ENCODE measurements around the gene PPCDC. TPM values are rescaled to one million over a fixed set of nuclear protein-coding genes. Genes with fewer than 3 reads are reported as not detected.

Gene PPCDC
- total and polyA plus RNA-seq, 3 experiments from 2014 or later = 12.8 to 39.2 (median 35.5) TPM

DNA sequence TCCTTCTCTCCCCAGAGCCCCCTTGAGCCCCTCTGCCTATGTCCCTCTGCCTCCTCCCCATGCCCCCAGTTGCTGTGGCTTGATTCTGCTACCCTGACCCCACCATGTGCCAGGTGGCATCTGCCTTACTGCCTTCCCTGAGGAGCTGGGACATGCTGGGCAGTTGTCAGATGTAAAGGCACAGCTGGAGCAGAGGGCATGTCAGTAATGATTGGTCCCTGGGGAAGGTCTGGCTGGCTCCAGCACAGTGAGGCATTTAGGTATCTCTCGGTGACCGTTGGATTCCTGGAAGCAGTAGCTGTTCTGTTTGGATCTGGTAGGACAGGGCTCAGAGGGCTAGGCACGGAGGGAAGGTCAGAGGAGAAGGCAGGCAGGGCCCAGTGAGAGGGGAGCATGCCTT lies 3.5 kb upstream of the PPCDC start:
- Histone ChIP-seq H3K4me3 (ENCODE audit: low read length) (no peak overlapping the region), H3K9me3 (ENCODE audit: low read length) (no peaks in the 10 kb centered on the region), H3K27me3 (ENCODE audit: insufficient read depth, low read length, poor library complexity, severe bottlenecking) (no peaks in the 10 kb centered on the region), H3K4me1 (ENCODE audit: insufficient read depth, low read length) (peaks cover 12% of the 10 kb centered on the region), H3K36me3 (ENCODE audit: insufficient read depth, low read length) (no peaks in the 10 kb centered on the region), H3K27ac (ENCODE audit: low read depth, low read length) (no peak overlapping the region)
- peaks cover 0 to 1% of the 10 kb centered on the region in 2 donors for H3K27me3 Mint-ChIP-seq
- H3K36me3 Mint-ChIP-seq = peaks cover 0 to 6% (median 0%) of the 10 kb centered on the region in 3 donors
- ChIA-PET POLR2A (interaction anchor here (0.6 kb wide), 1 partner anchor 152 kb away, joined by 3 read pairs; no protein-coding TSS in a partner anchor), CTCF (no interaction called here)
- no peaks in the 10 kb centered on the region for H3K9me3 Mint-ChIP-seq
- H3K4me3 Mint-ChIP-seq = no peak overlapping the region
- DNase-seq = no peak
- peaks cover 13 to 18% (median 15%) of the 10 kb centered on the region in 3 donors for H3K4me1 Mint-ChIP-seq
- H3K27ac Mint-ChIP-seq = no peak overlapping the region

DNA sequence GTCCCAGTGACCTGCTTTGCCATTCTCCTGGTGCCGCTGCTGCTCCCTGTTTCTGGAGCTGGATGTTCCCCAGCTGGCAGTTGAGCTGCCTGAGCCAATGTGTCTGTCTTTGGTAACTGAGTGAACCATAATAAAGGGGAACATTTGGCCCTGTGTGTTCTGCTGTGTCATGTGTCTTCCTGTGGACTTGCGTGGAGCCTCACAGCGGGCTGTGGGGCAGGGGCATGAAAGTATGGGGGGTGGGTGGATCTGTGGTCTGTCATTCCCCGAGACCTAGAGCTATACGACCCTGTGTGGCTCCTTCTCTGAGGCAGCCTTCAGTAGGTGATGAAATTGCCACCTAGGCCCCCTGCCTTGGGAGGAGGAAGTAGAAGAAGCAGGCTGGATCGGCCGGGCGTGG lies 2.0 kb upstream of the PPCDC start:
- H3K4me3 Mint-ChIP-seq = peak overlapping the region in 1 of 7 donors; percentile 19
- no peak for DNase-seq
- peaks cover 0 to 1% of the 10 kb centered on the region in 2 donors for H3K27me3 Mint-ChIP-seq
- H3K9me3 Mint-ChIP-seq = no peaks in the 10 kb centered on the region
- H3K27ac Mint-ChIP-seq = no peak overlapping the region
- Histone ChIP-seq H3K4me3 (ENCODE audit: low read length) (no peak overlapping the region), H3K27me3 (ENCODE audit: insufficient read depth, low read length, poor library complexity, severe bottlenecking) (no peaks in the 10 kb centered on the region), H3K27ac (ENCODE audit: low read depth, low read length) (no peak overlapping the region), H3K9me3 (ENCODE audit: low read length) (no peaks in the 10 kb centered on the region), H3K36me3 (ENCODE audit: insufficient read depth, low read length) (no peaks in the 10 kb centered on the region), H3K4me1 (ENCODE audit: insufficient read depth, low read length) (peaks cover 12% of the 10 kb centered on the region)
- peaks cover 17 to 23% (median 23%) of the 10 kb centered on the region in 3 donors for H3K4me1 Mint-ChIP-seq
- CTCF ChIA-PET = no interaction called here
- POLR2A ChIA-PET = no interaction called here
- peaks cover 0 to 9% (median 0%) of the 10 kb centered on the region in 3 donors for H3K36me3 Mint-ChIP-seq

DNA sequence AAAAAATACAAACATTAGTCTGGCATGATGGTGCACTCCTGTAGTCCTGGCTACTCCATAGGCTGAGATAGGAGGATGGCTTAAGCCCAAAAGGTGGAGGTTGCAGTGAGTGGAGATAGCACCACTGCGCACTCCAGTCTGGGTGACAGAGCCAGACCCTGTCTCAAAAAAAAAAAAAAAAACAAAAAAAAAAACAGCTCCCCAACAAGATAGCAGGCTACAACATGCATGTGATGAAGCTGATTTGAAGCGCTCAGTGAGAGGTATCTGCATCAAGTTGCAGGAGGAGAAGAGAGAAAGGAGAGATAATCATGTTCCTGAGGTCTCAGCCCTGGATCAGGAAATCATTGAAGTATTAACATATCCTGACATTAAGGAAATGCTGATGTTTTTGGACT lies 608 bp upstream of the PPCDC start:
- no peak for DNase-seq
- Mint-ChIP-seq H3K4me1 (peaks cover 17 to 23% (median 23%) of the 10 kb centered on the region in 3 donors), H3K36me3 (peaks cover 0 to 9% (median 0%) of the 10 kb centered on the region in 3 donors), H3K9me3 (no peaks in the 10 kb centered on the region), H3K4me3 (peak overlapping the region; percentile 91 to 97 (median 94)), H3K27me3 (peaks cover 0 to 1% of the 10 kb centered on the region in 2 donors), H3K27ac (peak overlapping the region in 2 of 8 donors; percentile 74 to 93)
- peak overlapping the region; percentile 4 for H3K27ac ChIP-seq (ENCODE audit: low read depth, low read length)
- H3K27me3 ChIP-seq (ENCODE audit: insufficient read depth, low read length, poor library complexity, severe bottlenecking) = no peaks in the 10 kb centered on the region
- no peaks in the 10 kb centered on the region for H3K9me3 ChIP-seq (ENCODE audit: low read length)
- POLR2A ChIA-PET = interaction anchor here (0.7 to 1.6 kb wide), 4 partner anchors 27 to 1064 kb away, joined by 3 to 13 read pairs (median 10); partner anchors contain the start of genes C15orf39 and SCAMP5
- CTCF ChIA-PET = interaction anchor here (0.7 to 4.5 kb wide), 5 partner anchors 21 to 335 kb away, joined by 3 to 19 read pairs (median 5); partner anchors contain the start of gene C15orf39
- no peak overlapping the region for H3K4me3 ChIP-seq (ENCODE audit: low read length)
- H3K36me3 ChIP-seq (ENCODE audit: insufficient read depth, low read length) = no peaks in the 10 kb centered on the region
- peaks cover 12% of the 10 kb centered on the region for H3K4me1 ChIP-seq (ENCODE audit: insufficient read depth, low read length)

DNA sequence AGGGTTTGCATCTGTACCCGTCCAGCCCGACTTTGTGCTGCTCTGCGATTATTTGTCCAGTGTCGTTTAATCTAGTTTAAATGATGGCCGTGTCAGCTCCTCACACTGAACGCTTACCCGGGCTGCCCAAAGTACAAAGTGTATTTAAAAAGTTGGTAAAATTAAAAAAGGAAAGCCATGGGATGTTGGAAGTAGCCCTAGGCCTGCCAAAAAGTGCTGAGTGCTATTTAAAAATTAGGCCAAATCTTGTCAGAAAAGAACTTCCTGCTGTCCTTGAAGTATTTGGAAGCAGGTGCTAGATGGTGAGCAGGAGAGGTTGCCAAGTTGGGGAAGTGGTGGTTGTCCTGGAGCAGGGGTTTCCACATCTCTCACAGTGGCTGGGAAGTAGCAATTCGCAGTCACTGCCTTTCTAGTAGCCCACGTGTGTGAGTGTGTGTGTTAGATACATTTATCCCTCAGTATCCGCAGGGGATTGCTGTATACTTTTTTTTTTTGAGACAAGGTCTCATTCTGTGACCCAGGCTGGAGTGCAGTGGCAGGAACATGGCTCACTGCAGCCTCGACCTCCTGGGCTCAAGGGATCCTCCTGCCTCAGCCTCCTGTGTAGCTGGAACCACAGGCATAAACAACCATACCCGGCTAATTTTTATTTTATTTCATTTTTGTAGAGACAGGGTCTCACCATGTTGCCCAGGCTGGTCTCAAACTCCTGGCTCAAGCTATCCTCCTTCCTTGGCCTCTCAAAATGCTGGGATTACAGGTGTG lies 664 bp downstream of the PPCDC start:
- Histone ChIP-seq H3K27me3 (ENCODE audit: insufficient read depth, low read length, poor library complexity, severe bottlenecking) (no peaks in the 10 kb centered on the region), H3K4me3 (ENCODE audit: low read length) (peak overlapping the region; percentile 84), H3K36me3 (ENCODE audit: insufficient read depth, low read length) (no peaks in the 10 kb centered on the region), H3K9me3 (ENCODE audit: low read length) (no peaks in the 10 kb centered on the region), H3K4me1 (ENCODE audit: insufficient read depth, low read length) (peaks cover 12% of the 10 kb centered on the region), H3K27ac (ENCODE audit: low read depth, low read length) (peak overlapping the region; percentile 82)
- H3K36me3 Mint-ChIP-seq = peaks cover 0 to 10% (median under 1%) of the 10 kb centered on the region in 3 donors
- H3K27ac Mint-ChIP-seq = peak overlapping the region; percentile 74 to 97 (median 90)
- CTCF ChIA-PET = interaction anchor here (1.0 to 4.5 kb wide), 6 partner anchors 19 to 191 kb away, joined by 3 to 19 read pairs (median 4); partner anchors contain the start of genes C15orf39 and SCAMP5
- POLR2A ChIA-PET = interaction anchor here (0.6 to 1.6 kb wide), 3 partner anchors 64 to 333 kb away, joined by 4 to 10 read pairs (median 6); partner anchors contain the start of gene C15orf39
- H3K9me3 Mint-ChIP-seq = no peaks in the 10 kb centered on the region
- H3K27me3 Mint-ChIP-seq = no peaks in the 10 kb centered on the region
- H3K4me1 Mint-ChIP-seq = peaks cover 17 to 24% (median 23%) of the 10 kb centered on the region in 3 donors
- H3K4me3 Mint-ChIP-seq = peak overlapping the region; percentile 91 to 97 (median 94)
- no peak for DNase-seq

DNA sequence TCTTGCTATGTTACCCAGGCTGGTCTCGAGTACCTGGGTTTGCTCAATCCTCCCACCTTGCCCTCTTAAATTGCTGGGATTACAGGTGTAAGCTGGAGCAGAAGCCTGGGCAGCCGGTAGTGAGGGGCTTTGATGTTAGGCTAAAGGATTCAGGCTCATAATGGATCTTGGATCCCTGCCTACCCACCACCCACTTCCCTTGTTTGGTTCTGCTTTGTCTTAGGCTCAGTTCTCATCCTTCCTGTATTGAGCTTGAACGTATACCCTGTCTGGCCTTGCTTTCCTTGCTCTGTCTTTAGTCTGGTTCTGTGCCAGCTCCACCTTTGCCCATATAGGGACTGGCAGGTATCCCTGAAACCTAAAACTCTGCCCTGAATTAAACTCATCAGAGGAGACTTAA lies 1.7 kb downstream of the PPCDC start:
- CTCF ChIA-PET = interaction anchor here (0.9 to 4.5 kb wide), 3 partner anchors 177 to 1050 kb away, joined by 3 to 19 read pairs (median 4); partner anchors contain the start of gene C15orf39
- Histone ChIP-seq H3K4me1 (ENCODE audit: insufficient read depth, low read length) (peaks cover 17% of the 10 kb centered on the region), H3K9me3 (ENCODE audit: low read length) (no peaks in the 10 kb centered on the region), H3K27me3 (ENCODE audit: insufficient read depth, low read length, poor library complexity, severe bottlenecking) (no peaks in the 10 kb centered on the region), H3K4me3 (ENCODE audit: low read length) (no peak overlapping the region), H3K36me3 (ENCODE audit: insufficient read depth, low read length) (no peaks in the 10 kb centered on the region), H3K27ac (ENCODE audit: low read depth, low read length) (no peak overlapping the region)
- Mint-ChIP-seq H3K9me3 (no peaks in the 10 kb centered on the region), H3K36me3 (peaks cover 0 to 14% (median 2%) of the 10 kb centered on the region in 3 donors), H3K4me1 (peaks cover 21 to 30% (median 28%) of the 10 kb centered on the region in 3 donors), H3K27me3 (no peaks in the 10 kb centered on the region), H3K4me3 (peak overlapping the region; percentile 53 to 97 (median 94)), H3K27ac (peak overlapping the region in 7 of 8 donors; percentile 11 to 79 (median 66))
- POLR2A ChIA-PET = no interaction called here
- DNase-seq = no peak

DNA sequence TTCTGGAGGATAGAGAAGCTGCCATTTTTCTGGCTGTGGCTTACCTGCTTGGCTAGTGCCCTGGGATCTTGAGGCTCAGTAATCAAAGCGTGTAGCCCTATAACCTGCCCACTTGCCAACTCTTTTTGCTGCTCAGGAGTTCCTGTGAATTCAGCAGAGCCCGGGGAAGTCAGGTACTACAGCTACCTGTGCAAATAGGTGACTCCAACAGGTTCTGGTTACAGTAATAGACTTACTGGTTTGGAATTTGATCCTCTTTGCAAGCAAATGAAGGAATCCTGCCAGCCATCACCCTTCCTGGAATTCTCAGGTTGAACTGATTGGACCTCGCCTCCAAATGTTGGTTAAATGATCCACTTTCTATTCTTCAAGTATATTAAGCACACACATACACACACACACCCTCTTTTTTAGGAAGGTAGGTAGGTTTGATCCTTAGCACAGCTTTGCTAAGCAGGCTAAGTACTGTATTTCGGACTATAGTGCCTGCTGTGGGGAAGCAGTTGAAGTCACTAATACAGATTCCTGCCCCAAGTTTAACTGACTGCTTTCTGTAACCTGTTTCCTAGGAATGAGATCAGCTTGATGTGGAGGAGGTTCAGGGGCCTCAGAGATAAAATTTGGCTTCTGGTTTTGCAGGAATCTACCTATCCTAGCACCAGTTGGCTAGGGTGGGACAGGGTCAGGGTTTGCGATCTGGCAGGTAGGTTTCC lies 2.3 kb downstream of the PPCDC start:
- Histone ChIP-seq H3K4me3 (ENCODE audit: low read length) (no peak overlapping the region), H3K9me3 (ENCODE audit: low read length) (no peaks in the 10 kb centered on the region), H3K4me1 (ENCODE audit: insufficient read depth, low read length) (peaks cover 17% of the 10 kb centered on the region), H3K27ac (ENCODE audit: low read depth, low read length) (no peak overlapping the region), H3K36me3 (ENCODE audit: insufficient read depth, low read length) (no peaks in the 10 kb centered on the region), H3K27me3 (ENCODE audit: insufficient read depth, low read length, poor library complexity, severe bottlenecking) (no peaks in the 10 kb centered on the region)
- Mint-ChIP-seq H3K4me1 (peaks cover 21 to 30% (median 28%) of the 10 kb centered on the region in 3 donors), H3K9me3 (no peaks in the 10 kb centered on the region), H3K27ac (peak overlapping the region in 6 of 8 donors; percentile 55 to 82 (median 73)), H3K27me3 (no peaks in the 10 kb centered on the region), H3K4me3 (peak overlapping the region in 6 of 7 donors; percentile 91 to 97 (median 94)), H3K36me3 (peaks cover 0 to 17% (median 2%) of the 10 kb centered on the region in 3 donors)
- DNase-seq = no peak
- POLR2A ChIA-PET = no interaction called here
- CTCF ChIA-PET = interaction anchor here (0.9 to 4.5 kb wide), 4 partner anchors 176 to 1050 kb away, joined by 3 to 19 read pairs (median 6); partner anchors contain the start of gene C15orf39

DNA sequence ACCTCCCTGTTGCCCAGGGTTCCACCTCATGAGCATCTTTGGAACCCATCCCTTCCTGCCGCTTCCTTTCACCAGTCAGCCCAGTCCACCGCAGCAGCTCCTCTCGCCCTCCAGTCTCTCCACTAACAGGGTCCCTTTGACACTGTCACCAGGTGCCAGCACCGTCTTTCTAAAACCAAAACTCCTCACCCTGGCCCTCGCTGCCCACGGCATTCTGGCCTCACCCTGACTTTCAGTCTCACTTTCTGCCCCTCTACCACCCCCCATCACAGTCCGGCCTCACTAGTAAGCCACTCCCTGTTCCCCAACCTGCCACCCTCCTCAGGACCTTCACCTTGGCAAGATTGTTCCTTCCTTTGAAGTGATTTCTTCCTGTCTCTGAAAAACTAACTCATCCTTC lies 4.2 kb downstream of the PPCDC start:
- Histone ChIP-seq H3K9me3 (ENCODE audit: low read length) (no peaks in the 10 kb centered on the region), H3K27me3 (ENCODE audit: insufficient read depth, low read length, poor library complexity, severe bottlenecking) (no peaks in the 10 kb centered on the region), H3K27ac (ENCODE audit: low read depth, low read length) (no peak overlapping the region), H3K36me3 (ENCODE audit: insufficient read depth, low read length) (no peaks in the 10 kb centered on the region), H3K4me3 (ENCODE audit: low read length) (no peak overlapping the region), H3K4me1 (ENCODE audit: insufficient read depth, low read length) (peaks cover 17% of the 10 kb centered on the region)
- H3K4me3 Mint-ChIP-seq = no peak overlapping the region
- ChIA-PET CTCF (interaction anchor here (1.1 to 5.2 kb wide), 4 partner anchors 174 to 181 kb away, joined by 3 to 57 read pairs (median 6); partner anchors contain the start of gene C15orf39), POLR2A (no interaction called here)
- no peaks in the 10 kb centered on the region for H3K27me3 Mint-ChIP-seq
- no peaks in the 10 kb centered on the region for H3K9me3 Mint-ChIP-seq
- DNase-seq = no peak
- peak overlapping the region in 2 of 8 donors; percentile 36 to 84 for H3K27ac Mint-ChIP-seq
- H3K36me3 Mint-ChIP-seq = peaks cover 0 to 23% (median 3%) of the 10 kb centered on the region in 3 donors
- H3K4me1 Mint-ChIP-seq = peaks cover 21 to 33% (median 28%) of the 10 kb centered on the region in 3 donors
